Measurements from ENCODE around the gene NFYA. TPM values are rescaled to one million over a fixed set of nuclear protein-coding genes. Genes with fewer than 3 reads are reported as not detected.

NFYA gene
- total and polyA plus RNA-seq, 9 of the 15 experiments (the other 6 are each of a cell fraction or from before 2014, with no cell fraction given) = 7.3 to 37.1 (median 21.8) TPM

- in situ Hi-C loops (cut with MboI) = no loop called here
- TF ChIP-seq RFX5 (IDR thresholded peaks at IDR 0.05; ENCODE audit: low read depth, low read length) (no peak), RREB1 (CRISPR knock-in tag; IDR thresholded peaks at IDR 0.05) (no peak), ZNF134 (CRISPR knock-in tag; conservative IDR thresholded peaks at IDR 0.05) (no peak), SOX6 (IDR thresholded peaks at IDR 0.05) (no peak), IFI16 (CRISPR knock-in tag; IDR thresholded peaks at IDR 0.05) (no peak), ATF4 (CRISPR knock-in tag; IDR thresholded peaks at IDR 0.05) (0 out of 2 replicates have a peak, but pooled peaks have one; percentile 38), CREM (IDR thresholded peaks at IDR 0.05; ENCODE audit: low read depth) (peak; percentile 72), HOXB6 (CRISPR knock-in tag; IDR thresholded peaks at IDR 0.05; ENCODE audit: borderline replicate concordance) (no peak), BHLHE40 (IDR thresholded peaks at IDR 0.05; ENCODE audit: low read length) (no peak), RB1 (IDR thresholded peaks at IDR 0.05; ENCODE audit: low read depth) (no peak), XRCC5 (IDR thresholded peaks at IDR 0.05; ENCODE audit: low read depth, low read length) (no peak), UBTF (IDR thresholded peaks at IDR 0.05; ENCODE audit: borderline replicate concordance in 1 of 2, low read depth in 2 of 2, low read length in 2 of 2) (peak in 1 of 2 experiments; percentile 90; a peak in 1 of 4 replicates), RCOR1 (IDR thresholded peaks at IDR 0.05; ENCODE audit: borderline replicate concordance in 1 of 2, low read depth in 2 of 2, low read length in 2 of 2) (0 out of 4 replicates have a peak, but pooled peaks of 1 of the 2 experiments have one; percentile 15), NCOA4 (IDR thresholded peaks at IDR 0.05; ENCODE audit: partially characterized antibody) (no peak), ESRRB (CRISPR knock-in tag; IDR thresholded peaks at IDR 0.05; ENCODE audit: borderline replicate concordance) (no peak)
Observed at GRCh38 chr6:41071501-41071922, 1.3 kb upstream of the NFYA start.

More at GRCh38 chr6:41071501-41071922, 1.3 kb upstream of the NFYA start:
- no peaks in the 10 kb centered on the region for H3K9me3 ChIP-seq (replicated peaks; ENCODE audit: control insufficient read depth, insufficient read depth, low read depth, low read length)
- no peak for FAIRE-seq
- H3K4me2 ChIP-seq (ENCODE audit: insufficient read depth, low read length) = peak overlapping the region; percentile 91
- no peak for ATAC-seq
- 0% methylated on average over 16 of the region's 16 CpGs for WGBS (ENCODE audit: insufficient coverage, low coverage, missing lambda C conversion rate)
- H2AFZ ChIP-seq (ENCODE audit: low read depth, low read length) = peak overlapping the region; percentile 83
- H3K9me1 ChIP-seq (ENCODE audit: control insufficient read depth, insufficient read depth, low read length) = no peaks in the 10 kb centered on the region
- H3K79me2 ChIP-seq (ENCODE audit: control insufficient read depth, insufficient read depth, low read length) = peaks cover 51% of the 10 kb centered on the region
- POLR2A ChIA-PET = no interaction called here
- no peaks in the 10 kb centered on the region for H3K27me3 ChIP-seq (ENCODE audit: control insufficient read depth in 2 of 2, insufficient read depth in 2 of 2, low read length in 2 of 2)
- no TSS peak for BruUV-seq (replicated peaks)
- peak overlapping the region; percentile 83 for H3K4me3 ChIP-seq
- no peaks in the 10 kb centered on the region for H4K20me1 ChIP-seq (replicated peaks; ENCODE audit: control insufficient read depth, insufficient read depth, low read length)
- CTCF ChIA-PET (ENCODE audit: low intra/inter-chr PET ratio) = interaction anchor here (1.5 kb wide), 1 partner anchor 14 kb away, joined by 4 read pairs; no protein-coding TSS in a partner anchor
- DNase-seq (ENCODE audit: extremely low read depth in 1 of 4, low spot score in 3 of 4) = peak in 1 of 4 experiments; percentile 92
- H3K9ac ChIP-seq (ENCODE audit: insufficient read depth in 1 of 2, low read depth in 2 of 2, low read length in 2 of 2) = peak overlapping the region; percentile 96 to 97
- intact Hi-C loops (cut with micrococcal nuclease) = loop anchor here (5.0 kb wide), 2 partner anchors 74 to 246 kb away; no protein-coding TSS in a partner anchor
- peaks cover 49% of the 10 kb centered on the region; the same call in 2 of the 3 replicates for H3K36me3 ChIP-seq (ENCODE audit: control insufficient read depth, insufficient read depth, low read length)
- H3K4me1 ChIP-seq (replicated peaks in 1 of 2; ENCODE audit: control insufficient read depth in 2 of 2, insufficient read depth in 2 of 2, low read length in 2 of 2) = peaks cover 9 to 20% of the 10 kb centered on the region in 2 experiments
- peak overlapping the region; percentile 94 for H3K27ac ChIP-seq (ENCODE audit: extremely low read depth, low read depth, low read length)

All from K562 (cell line).